Putamen (tissue), 1 donor: ENCODE results near the gene RAD51B.
A peak's percentile ranks its signal among the peaks of the same experiment; 100 is the strongest.

ENCODE experiments used
- DNase-seq: peaks from one replicate; pipeline ENCODE4 v3.0.0-alpha.2; 2016; ENCODE audit warnings: low spot score

The RAD51B gene

GRCh38 chr14:68525516-68525915 is 705.9 kb downstream of the RAD51B start:
- DNase-seq = no peak

- no peak for DNase-seq
These were observed 707.0 kb downstream of the RAD51B start for GRCh38 chr14:68526512-68527091.

GRCh38 chr14:68527329-68527851 is 707.8 kb downstream of the RAD51B start:
- DNase-seq = no peak

GRCh38 chr14:68528040-68528687 is 708.6 kb downstream of the RAD51B start:
- no peak for DNase-seq

DNA sequence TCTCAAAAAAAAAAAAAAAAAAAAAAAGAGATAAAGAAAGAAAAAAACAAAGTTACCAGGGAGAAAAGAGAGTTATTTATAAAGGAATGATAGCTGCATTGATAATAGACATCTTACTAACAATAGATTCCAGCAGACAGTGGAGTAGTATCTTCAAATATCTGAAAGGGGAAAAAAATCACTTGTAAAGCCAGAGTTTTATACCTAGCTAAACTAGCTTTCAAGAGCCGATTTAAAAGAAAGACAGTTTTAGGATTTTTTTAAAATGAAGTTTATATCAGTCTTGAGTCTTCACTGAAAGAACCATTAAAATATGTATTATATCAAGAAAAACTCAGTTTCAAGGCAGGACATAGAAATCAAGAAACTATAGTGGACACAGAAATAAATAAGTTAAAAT is 710.9 kb downstream of the RAD51B start:
- DNase-seq = no peak

GRCh38 chr14:68532496-68532895 is 712.9 kb downstream of the RAD51B start:
- no peak for DNase-seq

- no peak for DNase-seq
These were observed 714.7 kb downstream of the RAD51B start for GRCh38 chr14:68534276-68534675.

DNA sequence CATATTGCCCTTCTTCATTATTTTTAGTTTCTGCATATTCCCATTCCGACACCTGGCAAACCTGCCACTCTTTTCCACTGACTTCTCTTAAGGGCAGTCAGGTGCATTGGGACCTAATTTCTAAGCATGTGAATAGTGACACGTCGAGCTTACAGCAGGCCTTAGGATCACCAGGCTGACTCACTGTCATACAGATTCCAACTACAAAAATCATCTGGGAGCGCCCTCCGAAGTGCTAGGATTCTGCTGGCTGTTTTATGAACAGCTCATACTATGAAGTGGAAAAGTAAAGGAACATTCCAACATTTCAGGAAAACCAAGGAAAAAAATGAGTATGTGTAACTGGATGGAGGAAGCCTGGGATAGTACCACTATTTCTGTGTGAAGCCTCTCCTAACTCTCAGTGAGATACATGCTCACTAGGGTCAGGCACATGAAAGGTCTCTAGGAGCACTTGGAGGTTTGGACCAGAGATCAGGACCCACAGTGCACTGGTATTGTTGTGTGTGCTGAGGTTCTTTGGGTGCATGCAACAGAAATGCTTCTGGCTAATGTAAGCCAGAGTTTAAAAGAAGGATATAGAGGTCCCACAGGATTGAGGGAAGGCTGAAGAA is 715.9 kb downstream of the RAD51B start:
- no peak for DNase-seq

DNA sequence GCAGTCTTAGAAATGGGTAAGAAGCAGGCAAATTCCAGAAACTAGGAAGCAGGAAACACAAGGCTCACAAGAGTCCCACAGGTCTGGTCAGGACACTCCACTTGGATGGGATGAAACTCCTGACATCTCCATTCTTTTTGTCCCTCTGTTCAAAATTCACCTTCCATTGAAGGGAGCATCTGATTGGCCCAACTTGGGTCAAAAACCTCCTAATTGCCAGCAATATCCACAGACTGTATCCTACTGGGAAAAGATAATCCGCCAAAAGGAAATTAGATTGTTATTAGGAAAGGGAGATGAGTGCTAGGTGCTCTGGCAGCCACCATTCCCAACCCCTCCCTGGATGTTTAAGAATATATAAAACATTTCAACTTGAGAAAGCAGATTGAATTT is 716.4 kb downstream of the RAD51B start:
- no peak for DNase-seq

DNA sequence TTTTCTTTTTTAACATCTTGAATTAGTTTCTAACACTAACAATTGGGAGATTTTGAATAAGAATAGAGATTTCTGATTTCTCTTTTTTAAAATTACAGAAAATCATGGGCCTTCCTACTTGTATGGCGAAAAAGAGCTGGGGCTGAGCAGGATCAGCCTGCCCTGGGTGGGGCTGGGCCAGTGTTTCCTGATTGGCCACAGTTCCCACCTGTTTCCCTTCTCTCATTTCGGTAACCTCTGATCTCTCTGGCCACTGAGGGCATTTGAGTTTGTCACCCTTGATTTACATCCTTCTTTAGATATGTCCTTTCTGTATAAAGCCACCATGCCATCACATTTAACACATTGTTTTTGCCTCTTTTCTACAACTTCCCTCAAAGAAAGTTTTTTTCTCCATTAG is 719.1 kb downstream of the RAD51B start:
- no peak for DNase-seq

- peak; percentile 34 for DNase-seq
These were observed 719.7 kb downstream of the RAD51B start for GRCh38 chr14:68539241-68539737.

DNA sequence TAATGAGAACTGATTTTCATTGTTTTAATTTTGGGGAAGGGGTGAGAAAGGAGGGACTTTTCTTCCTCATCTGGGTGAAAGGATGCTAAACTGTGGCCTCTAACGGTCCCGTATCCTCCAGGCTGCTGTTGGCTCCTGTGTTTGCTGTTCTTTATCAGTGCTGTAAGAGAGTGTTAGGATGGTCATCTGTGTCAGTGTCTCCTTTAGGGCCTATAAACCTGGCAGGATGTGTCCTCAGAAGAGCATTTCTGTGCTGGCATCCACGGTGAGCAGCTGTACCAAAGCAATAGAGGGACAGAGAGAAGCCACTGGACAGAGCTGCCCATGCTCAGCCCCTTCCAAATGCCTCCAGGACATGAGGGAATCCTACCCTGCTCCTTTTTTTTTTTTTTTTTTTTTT is 720.2 kb downstream of the RAD51B start:
- DNase-seq = no peak

GRCh38 chr14:68541178-68541896 is 721.8 kb downstream of the RAD51B start:
- no peak for DNase-seq

DNA sequence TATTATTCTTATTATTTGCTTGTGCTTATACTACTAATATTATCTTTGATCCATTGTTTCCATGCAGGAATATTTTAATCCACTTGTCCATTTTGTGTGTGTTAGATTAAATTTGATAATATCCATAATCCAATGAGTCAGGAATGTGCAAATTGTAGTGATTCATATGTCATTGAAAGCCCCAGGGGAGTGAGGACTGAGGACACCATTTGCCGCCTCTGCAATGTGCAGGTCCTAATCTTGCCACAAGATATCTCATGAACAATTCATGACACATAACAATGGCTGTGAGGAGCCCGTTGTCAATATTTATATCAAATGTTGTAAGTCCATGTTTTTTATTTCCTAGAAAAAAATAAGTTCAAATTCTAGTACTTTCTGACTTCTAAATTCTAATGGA is 722.8 kb downstream of the RAD51B start:
- DNase-seq = no peak

- DNase-seq = no peak
These were observed 723.9 kb downstream of the RAD51B start for GRCh38 chr14:68543516-68543915.

DNA sequence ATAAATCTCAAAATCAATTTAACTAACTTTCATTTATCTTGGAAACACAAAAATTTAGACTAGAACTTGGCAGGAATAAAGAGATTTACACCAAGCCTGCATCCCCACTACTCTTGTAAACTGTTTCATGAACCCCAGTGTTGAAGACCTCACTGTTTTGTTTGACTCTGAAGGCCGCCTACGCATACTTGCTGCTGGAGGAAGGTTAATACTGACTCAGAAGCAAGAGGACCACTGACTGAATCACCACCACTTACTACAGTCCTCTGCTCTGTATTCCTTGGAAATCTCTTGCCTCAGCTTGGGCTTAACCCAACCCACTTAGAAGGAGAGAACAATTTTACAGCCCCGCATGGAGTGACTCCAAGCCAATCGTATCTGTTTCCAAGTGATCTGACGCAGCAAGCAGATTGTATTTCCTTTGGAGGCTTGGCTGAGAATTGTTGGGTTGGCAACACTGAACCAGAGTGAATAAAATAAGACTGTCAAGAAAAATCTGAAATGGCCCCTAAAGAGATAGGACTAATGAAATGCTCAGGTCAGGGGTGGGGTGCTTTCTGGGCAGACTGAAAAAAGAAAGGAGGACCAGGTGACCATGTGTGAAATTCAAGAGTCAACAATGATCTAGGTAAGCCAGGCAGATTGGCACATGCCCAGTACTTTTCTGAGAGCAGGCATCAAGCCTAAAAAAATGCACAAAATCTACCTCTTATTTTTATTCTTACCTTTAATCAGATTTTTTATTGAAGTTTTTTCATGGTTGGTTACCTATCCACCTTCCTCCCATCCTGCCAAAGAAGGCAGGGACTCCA is 724.7 kb downstream of the RAD51B start:
- DNase-seq = peak; percentile 58

- DNase-seq = no peak
These were observed 727.3 kb downstream of the RAD51B start for GRCh38 chr14:68546839-68547238.

- DNase-seq = no peak
These were observed 728.0 kb downstream of the RAD51B start for GRCh38 chr14:68547305-68548193.

- peak; percentile 55 for DNase-seq
These were observed 728.9 kb downstream of the RAD51B start for GRCh38 chr14:68548194-68549076.

DNA sequence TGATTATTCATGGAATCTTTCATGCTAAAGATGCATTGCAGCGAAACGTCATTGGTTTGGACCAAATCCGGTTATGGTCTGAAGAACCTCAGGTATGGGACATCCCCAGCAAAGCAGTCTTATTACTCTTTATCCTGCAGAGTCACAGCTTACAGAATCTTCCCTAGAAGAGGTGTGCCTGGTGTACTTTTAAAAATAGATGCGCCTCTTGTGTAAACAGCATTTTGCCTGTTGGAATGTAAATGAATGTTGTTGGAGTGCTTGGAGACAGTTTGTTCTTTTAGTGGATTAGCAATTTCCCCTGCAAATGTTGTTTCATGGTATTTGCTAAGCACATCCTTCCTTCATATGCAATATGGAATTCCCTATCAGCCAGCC is 730.7 kb downstream of the RAD51B start:
- DNase-seq = no peak
